CD14-positive monocyte (primary cell): ENCODE measurements around the gene PZP. TPM values are rescaled to one million over a fixed set of nuclear protein-coding genes. Genes with fewer than 3 reads are reported as not detected.

Experiments used
- DNase-seq, 3 donors: peaks; one replicate each; pipeline ENCODE4 v3.0.0-alpha.2; 2011 to 2022
- H2AFZ ChIP-seq: 2 replicates; pipeline ENCODE4 v1.6.0; 2012; ENCODE audit warnings: mild to moderate bottlenecking, low read depth, low read length, inconsistent platforms; ENCODE audit not compliant: insufficient read depth, poor library complexity, severe bottlenecking
- H3K27ac ChIP-seq, 2 donors: 1 replicate in 1 of 2; 2 replicates in 1 of 2; pipeline ENCODE4 v1.5.1; 2012 to 2013; ENCODE audit warnings: low read length in 2 of 2, control low read depth in 1 of 2, inconsistent platforms in 1 of 2, low read depth in 1 of 2, mild to moderate bottlenecking in 1 of 2
- H3K27me3 ChIP-seq, 2 donors: one replicate each; pipeline versions ENCODE4 v1.6.0 to v1.6.1; 2011 to 2013; ENCODE audit warnings: low read length in 2 of 2; ENCODE audit not compliant: control insufficient read depth in 2 of 2, insufficient read depth in 2 of 2
- H3K36me3 ChIP-seq, 2 donors: replicated peaks in 1 of 2; 1 replicate in 1 of 2; 2 replicates in 1 of 2; pipeline versions ENCODE4 v1.5.1 to v1.6.1; 2012 to 2013; ENCODE audit warnings: low read length in 2 of 2, control low read depth in 1 of 2, inconsistent platforms in 1 of 2, mild to moderate bottlenecking in 1 of 2; ENCODE audit not compliant: insufficient read depth in 2 of 2, control insufficient read depth in 1 of 2
- H3K4me1 ChIP-seq, 2 donors: 1 replicate in 1 of 2; 2 replicates in 1 of 2; pipeline versions ENCODE4 v1.5.1 to v1.6.1; 2012 to 2013; ENCODE audit warnings: low read length in 2 of 2, control low read depth in 1 of 2, inconsistent platforms in 1 of 2, mild to moderate bottlenecking in 1 of 2, moderate library complexity in 1 of 2; ENCODE audit not compliant: insufficient read depth in 2 of 2, control insufficient read depth in 1 of 2
- H3K4me2 ChIP-seq: replicated peaks from 2 replicates; pipeline ENCODE3; 2012; ENCODE audit warnings: low read length, moderate library complexity, mild to moderate bottlenecking; ENCODE audit not compliant: poor library complexity, severe bottlenecking; ENCODE audit errors: extremely low read depth
- H3K4me3 ChIP-seq, 3 experiments: fragments of 200-600 bp in 1 of 3; sonication (generic) in 1 of 3; replicated peaks in 1 of 3; 1 replicate in 2 of 3; 2 replicates in 1 of 3; pipeline ENCODE4 v1.5.1; 2011 to 2013; ENCODE audit warnings: low read length in 3 of 3, mild to moderate bottlenecking in 3 of 3, control low read depth in 2 of 3, low read depth in 2 of 3, inconsistent platforms in 1 of 3, moderate library complexity in 1 of 3
- H3K79me2 ChIP-seq: 2 replicates; pipeline ENCODE4 v1.6.0; 2012; ENCODE audit warnings: mild to moderate bottlenecking, control low read depth, inconsistent platforms, low read length, moderate library complexity; ENCODE audit not compliant: insufficient read depth
- H3K9ac ChIP-seq: 2 replicates; pipeline ENCODE4 v1.6.0; 2017; ENCODE audit warnings: low read length, mild to moderate bottlenecking; ENCODE audit not compliant: insufficient read depth, poor library complexity, severe bottlenecking
- H3K9me3 ChIP-seq, 2 donors: replicated peaks in 1 of 2; 1 replicate in 1 of 2; 2 replicates in 1 of 2; pipeline versions ENCODE4 v1.5.1 to v1.6.1; 2012 to 2013; ENCODE audit warnings: low read length in 2 of 2, control low read depth in 1 of 2; ENCODE audit not compliant: control insufficient read depth in 1 of 2, insufficient read depth in 1 of 2
- H4K20me1 ChIP-seq: 2 replicates; pipeline ENCODE4 v1.6.0; 2012; ENCODE audit warnings: mild to moderate bottlenecking, low read length, control low read depth, moderate library complexity; ENCODE audit not compliant: insufficient read depth
- H3K27ac Mint-ChIP-seq, 7 donors: one replicate each; pipeline ENCODE4 v1.8.0; 2020; ENCODE audit warnings: mild to moderate bottlenecking in 7 of 7, mixed read lengths in 7 of 7, moderate library complexity in 6 of 7, inconsistent platforms in 2 of 7
- H3K27me3 Mint-ChIP-seq, 3 donors: one replicate each; pipeline ENCODE4 v1.8.0; 2021 to 2022; ENCODE audit warnings: low read depth in 3 of 3, mild to moderate bottlenecking in 3 of 3, mixed read lengths in 3 of 3, moderate library complexity in 3 of 3, inconsistent platforms in 1 of 3
- H3K36me3 Mint-ChIP-seq, 2 donors: one replicate each; pipeline ENCODE4 v1.8.0; 2020; ENCODE audit warnings: mixed read lengths in 2 of 2, inconsistent platforms in 1 of 2, mild to moderate bottlenecking in 1 of 2
- H3K4me1 Mint-ChIP-seq: one replicate; pipeline ENCODE4 v1.8.0; 2020; ENCODE audit warnings: mild to moderate bottlenecking, mixed read lengths
- H3K4me3 Mint-ChIP-seq, 2 donors: one replicate each; pipeline ENCODE4 v1.8.0; 2020; ENCODE audit warnings: mild to moderate bottlenecking in 2 of 2, mixed read lengths in 2 of 2, moderate library complexity in 1 of 2
- H3K9me3 Mint-ChIP-seq, 7 donors: one replicate each; pipeline ENCODE4 v1.8.0; 2020 to 2022; ENCODE audit warnings: mixed read lengths in 7 of 7, mild to moderate bottlenecking in 6 of 7, moderate library complexity in 6 of 7, inconsistent platforms in 2 of 7
- CTCF ChIP-seq: fragments of 200-600 bp; IDR thresholded peaks from one replicate; pipeline ENCODE4 v1.8.0; 2022; ENCODE audit warnings: antibody characterized with exemption, mild to moderate bottlenecking
- WGBS: methylation state at CpG from one replicate; pipeline ENCODE4 v1.1.5; 2013; ENCODE audit warnings: missing lambda C conversion rate; ENCODE audit not compliant: insufficient coverage; 5-methylcytosine and 5-hydroxymethylcytosine counted together
- intact Hi-C, 2 donors: fragments of 100-400 bp; cut with micrococcal nuclease; formaldehyde crosslinking; loops; one replicate each; pipeline versions ENCODE4 v1.15.0 to v1.15.1; 2023
- polyA plus RNA-seq, 3 donors: library from polyadenylated mRNA; depleted of rRNA in 1 of 3; unstranded in 2 of 3; stranded (reverse) in 1 of 3; fragments of 300-500 nt in 2 of 3; fragments of >200 nt in 1 of 3; fragmentation: Illumina TruSeq in 2 of 3; gene quantifications; 1 replicate in 2 of 3; 2 replicates in 1 of 3; pipeline ENCODE4 v1.2.3, GENCODE V29; 2012 to 2021

PZP gene
- polyA plus RNA-seq, 3 donors = not detected

- Histone ChIP-seq H3K4me3 (no peak overlapping the region), H3K4me1 (no peaks in the 10 kb centered on the region), H2AFZ (no peak overlapping the region), H3K79me2 (no peaks in the 10 kb centered on the region), H3K36me3 (no peaks in the 10 kb centered on the region), H3K9ac (no peak overlapping the region), H4K20me1 (no peaks in the 10 kb centered on the region), H3K27ac (no peak overlapping the region), H3K27me3 (no peaks in the 10 kb centered on the region), H3K9me3 (no peaks in the 10 kb centered on the region), H3K4me2 (no peak overlapping the region)
- H3K9me3 Mint-ChIP-seq = peaks cover 0 to 10% (median 7%) of the 10 kb centered on the region in 7 donors
- no peak for TF ChIP-seq CTCF
- H3K4me1 Mint-ChIP-seq = no peaks in the 10 kb centered on the region
- no peak for DNase-seq
- no peak overlapping the region for H3K4me3 Mint-ChIP-seq
- no peak overlapping the region for H3K27ac Mint-ChIP-seq
- intact Hi-C loops = no loop called here
- H3K27me3 Mint-ChIP-seq = peaks cover 0 to 3% (median 0%) of the 10 kb centered on the region in 3 donors
- 100% methylated on average over 2 of the region's 5 CpGs for WGBS
- H3K36me3 Mint-ChIP-seq = no peaks in the 10 kb centered on the region
Measured at GRCh38 chr12:9135903-9136310, 72.3 kb downstream of the PZP start.

GRCh38 chr12:9134981-9135628 lies 73.1 kb downstream of the PZP start:
- no peaks in the 10 kb centered on the region for H3K27me3 ChIP-seq
- H3K9me3 ChIP-seq = no peaks in the 10 kb centered on the region
- peaks cover 0 to 10% (median 7%) of the 10 kb centered on the region in 7 donors for H3K9me3 Mint-ChIP-seq
- H3K79me2 ChIP-seq = no peaks in the 10 kb centered on the region
- H3K4me3 Mint-ChIP-seq = no peak overlapping the region
- H3K4me3 ChIP-seq = no peak overlapping the region
- intact Hi-C loops = no loop called here
- no peaks in the 10 kb centered on the region for H3K4me1 Mint-ChIP-seq
- H3K27me3 Mint-ChIP-seq = peaks cover 0 to 3% (median 0%) of the 10 kb centered on the region in 3 donors
- no peak overlapping the region for H3K27ac Mint-ChIP-seq
- H3K36me3 ChIP-seq = no peaks in the 10 kb centered on the region
- H3K4me2 ChIP-seq = no peak overlapping the region
- TF ChIP-seq CTCF = no peak
- no peaks in the 10 kb centered on the region for H4K20me1 ChIP-seq
- 92% methylated on average over 9 of the region's 16 CpGs for WGBS
- no peak overlapping the region for H2AFZ ChIP-seq
- H3K27ac ChIP-seq = no peak overlapping the region
- H3K9ac ChIP-seq = no peak overlapping the region
- H3K36me3 Mint-ChIP-seq = no peaks in the 10 kb centered on the region
- no peak for DNase-seq
- no peaks in the 10 kb centered on the region for H3K4me1 ChIP-seq
